Measurements from ENCODE around the gene C2CD2.
"Not testable (repeated sequence)": the region's sequence is repeated elsewhere in the genome, so short reads cannot be mapped to it uniquely, and the experiment has no call there.

C2CD2 gene

GRCh38 chr21:41975391-41976272 is 21.8 kb upstream of the C2CD2 start:
- DNase-seq (ENCODE audit: low read depth, low spot score), result no peak

DNA sequence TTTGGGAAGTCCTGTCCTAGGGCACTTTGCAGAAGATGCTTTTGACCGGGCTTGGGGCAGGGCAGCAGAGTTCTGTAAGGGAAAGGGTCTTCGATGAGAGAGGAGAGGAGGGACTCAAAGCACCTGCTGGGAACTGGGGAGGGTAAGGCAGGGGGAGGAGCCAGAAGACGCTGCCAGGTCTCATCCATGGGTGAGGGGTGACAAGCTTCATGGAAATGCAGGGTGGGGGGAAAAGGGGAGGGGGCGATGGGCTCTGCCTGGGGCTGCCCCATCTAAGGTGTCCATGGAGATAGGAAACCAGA is 20.9 kb upstream of the C2CD2 start:
- no peak for DNase-seq (ENCODE audit: low read depth, low spot score)

DNA sequence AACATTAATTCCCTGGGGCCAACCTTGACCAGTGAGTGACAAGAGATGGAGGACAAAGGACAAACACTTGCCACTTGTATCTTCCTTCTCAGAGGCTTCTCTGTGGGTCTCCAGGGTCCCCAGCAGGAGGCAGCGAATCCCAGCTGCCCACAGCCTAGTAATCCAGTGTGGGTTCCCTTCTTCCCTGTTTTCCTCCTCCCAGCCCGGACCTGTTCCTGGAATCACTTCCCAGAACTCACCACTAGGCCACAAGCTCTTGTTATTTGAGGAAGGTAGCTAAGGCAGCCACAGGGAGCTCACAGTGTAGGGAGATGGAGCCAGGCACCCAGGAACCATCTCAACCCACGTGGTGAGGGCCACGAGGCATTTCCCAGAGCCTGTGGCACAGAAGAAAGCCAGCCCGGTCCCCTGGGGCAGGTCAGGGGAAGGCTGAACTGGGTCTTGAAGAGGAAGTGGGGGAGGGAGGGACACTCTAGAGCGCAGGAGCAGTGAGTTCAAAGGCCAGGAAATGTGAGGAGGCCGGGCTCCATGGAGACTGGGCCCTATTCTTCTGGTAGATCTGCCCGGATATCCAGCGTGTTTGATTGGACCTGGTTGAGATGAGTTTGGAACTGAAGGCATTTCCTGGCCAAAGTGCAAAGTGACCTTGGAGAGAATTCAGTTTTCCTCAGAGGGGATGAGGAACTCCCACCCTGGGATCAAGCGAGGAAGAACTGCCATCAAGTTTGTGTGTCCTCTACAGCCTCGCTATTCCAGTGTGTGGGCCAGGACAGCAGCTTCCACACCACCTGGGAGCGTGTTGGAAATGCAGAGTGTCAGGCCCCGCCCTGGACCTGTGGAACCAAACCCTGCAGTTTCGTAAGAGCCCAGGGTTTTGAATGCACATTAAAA is 20.3 kb upstream of the C2CD2 start:
- DNase-seq (ENCODE audit: low read depth, low spot score), result peak; percentile 64

DNA sequence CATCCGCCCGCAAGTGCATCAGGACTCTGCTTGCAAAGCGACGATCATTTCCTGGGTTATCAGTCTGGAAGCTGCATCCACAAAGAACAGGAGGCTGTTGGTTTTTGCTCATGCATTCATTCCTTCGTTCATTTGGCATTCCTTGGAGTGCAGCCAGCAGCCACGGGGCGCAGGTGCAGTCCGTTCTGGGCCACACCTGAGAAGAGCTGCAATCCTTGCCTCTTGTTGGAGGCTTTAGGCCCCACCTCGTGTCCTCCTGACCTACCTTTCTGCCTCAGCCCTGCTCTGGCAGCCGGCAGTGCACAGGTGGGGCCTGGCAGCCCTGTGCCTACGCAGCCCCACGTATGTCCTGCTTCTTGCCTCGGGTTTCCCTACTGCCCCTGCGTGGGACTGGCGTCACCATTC is 19.6 kb upstream of the C2CD2 start:
- DNase-seq (ENCODE audit: low read depth, low spot score), result no peak

DNA sequence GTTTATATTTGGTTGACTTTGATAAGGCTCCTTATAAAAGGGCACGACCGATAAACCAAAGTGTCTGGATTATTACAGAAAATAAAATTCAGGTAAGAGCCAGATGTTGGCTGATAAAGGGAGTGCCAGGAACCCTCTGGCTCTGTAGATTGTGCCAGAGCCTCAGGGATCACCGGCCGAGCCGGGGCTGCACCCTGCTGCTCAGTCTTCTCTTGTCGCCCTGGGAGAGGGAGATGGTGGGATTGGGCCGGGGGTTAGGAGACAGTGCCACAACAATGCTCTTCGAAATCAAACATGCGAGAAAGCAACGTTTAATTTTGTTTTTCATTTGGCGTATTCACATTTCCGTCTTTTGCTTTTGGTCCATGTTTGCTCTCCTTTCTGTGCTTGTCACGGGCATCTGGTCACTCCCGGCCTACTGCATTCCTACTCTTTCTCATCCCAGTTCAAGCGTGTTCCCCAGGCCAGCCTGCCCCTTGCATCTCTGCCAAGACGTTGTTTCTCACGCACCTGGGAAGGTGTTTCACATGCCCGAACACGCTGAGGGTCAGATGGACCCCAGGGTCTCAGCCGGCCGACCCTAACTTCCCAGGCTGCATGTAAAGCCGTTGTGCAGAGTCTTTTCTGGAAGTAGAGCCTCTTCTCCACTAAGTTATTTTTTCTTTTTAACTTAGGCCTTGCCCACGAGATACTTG is 18.8 kb upstream of the C2CD2 start:
- no peak for DNase-seq (ENCODE audit: low read depth, low spot score)

GRCh38 chr21:41971891-41972290 is 18.1 kb upstream of the C2CD2 start:
- DNase-seq (ENCODE audit: low read depth, low spot score), result no peak

- no peak for DNase-seq (ENCODE audit: low read depth, low spot score)
These were observed 17.2 kb upstream of the C2CD2 start for GRCh38 chr21:41970751-41971653.

GRCh38 chr21:41970106-41970391 is 16.2 kb upstream of the C2CD2 start:
- DNase-seq (ENCODE audit: low read depth, low spot score), result no peak

DNA sequence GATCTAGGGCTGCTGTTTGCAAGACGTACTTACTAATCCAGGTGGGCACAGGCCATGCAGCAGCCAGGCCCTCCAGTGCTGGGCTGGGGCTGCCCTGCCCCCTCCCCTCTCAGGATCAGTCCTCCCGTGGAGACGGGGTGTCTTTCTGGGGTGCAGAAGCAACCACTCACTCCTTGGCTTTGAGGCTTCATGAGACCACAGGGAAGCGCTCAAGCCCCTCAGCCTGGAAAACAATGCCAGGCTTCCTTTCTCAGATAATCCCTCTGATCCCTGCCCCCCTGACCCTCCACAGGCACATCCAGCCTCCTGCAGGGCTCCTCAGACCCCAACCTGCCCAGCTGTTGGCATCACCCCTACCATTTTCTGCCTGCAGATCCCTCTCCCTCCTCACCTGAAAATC is 13.9 kb upstream of the C2CD2 start:
- no peak for DNase-seq (ENCODE audit: low read depth, low spot score)

- no peak for DNase-seq (ENCODE audit: low read depth, low spot score)
These were observed 13.2 kb upstream of the C2CD2 start for GRCh38 chr21:41966872-41967621.

DNA sequence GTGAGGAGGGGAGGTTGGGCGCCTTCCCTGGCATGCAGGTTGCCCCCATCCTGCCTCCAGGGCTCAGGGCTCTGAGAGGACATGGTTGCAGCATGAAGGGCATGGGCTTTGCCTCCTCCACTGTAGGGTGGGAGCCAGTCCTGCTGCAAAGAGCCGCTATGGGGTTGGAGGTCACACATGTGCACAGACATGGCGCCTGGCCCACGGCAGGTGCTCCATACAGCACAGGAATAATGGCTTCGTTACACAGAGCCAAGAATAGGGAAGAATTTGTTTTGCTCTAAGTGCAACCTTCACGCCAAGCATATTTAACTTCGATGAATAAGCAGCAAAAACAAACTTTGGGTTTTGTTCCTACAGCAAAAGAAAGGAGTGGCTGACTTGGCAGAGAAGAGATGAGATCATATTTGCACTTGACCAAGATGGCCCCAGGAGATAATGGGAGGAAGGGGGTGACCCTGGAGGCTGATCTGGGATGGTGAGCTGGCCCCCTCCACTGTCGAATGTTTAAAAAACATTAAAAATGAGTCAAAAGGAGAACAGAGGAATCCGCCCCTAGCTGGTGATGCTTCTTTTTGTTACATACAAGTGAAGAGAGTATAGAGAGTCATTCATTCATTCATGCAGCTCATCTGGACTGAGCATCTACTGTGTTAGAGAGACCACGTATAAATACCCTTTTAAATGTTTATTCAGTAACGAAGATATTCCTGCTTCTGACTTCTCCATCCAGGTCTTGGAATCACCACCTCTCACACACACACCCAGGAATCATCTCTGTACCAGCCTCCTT is 12.4 kb upstream of the C2CD2 start:
- no peak for DNase-seq (ENCODE audit: low read depth, low spot score)

DNA sequence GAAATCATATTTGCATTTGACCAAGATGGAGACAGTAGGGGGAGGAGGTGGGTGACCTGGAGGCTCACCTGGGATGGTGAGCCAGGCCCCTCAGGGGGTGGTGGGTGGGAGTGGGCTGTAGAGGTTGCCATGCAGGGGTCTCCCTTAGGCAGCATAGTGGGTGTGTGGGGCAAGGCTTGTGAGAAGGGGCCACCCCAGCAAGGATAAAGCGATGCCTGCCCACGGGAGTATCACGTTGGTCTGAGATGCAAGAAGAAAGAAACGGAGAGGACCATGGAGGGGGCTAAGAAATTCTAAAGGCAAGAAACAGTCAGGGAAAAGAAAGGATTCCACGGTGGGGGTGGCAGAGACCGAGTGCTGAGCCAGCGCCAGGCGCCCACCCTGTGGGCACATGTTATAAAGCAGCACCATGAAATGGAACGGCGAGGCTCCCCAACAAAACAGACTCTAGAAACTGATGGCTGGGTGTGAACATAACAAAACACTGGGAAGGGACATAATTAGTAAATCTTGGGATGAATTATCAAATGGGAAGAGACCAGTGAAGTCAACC is 11.7 kb upstream of the C2CD2 start:
- DNase-seq (ENCODE audit: low read depth, low spot score), result no peak

DNA sequence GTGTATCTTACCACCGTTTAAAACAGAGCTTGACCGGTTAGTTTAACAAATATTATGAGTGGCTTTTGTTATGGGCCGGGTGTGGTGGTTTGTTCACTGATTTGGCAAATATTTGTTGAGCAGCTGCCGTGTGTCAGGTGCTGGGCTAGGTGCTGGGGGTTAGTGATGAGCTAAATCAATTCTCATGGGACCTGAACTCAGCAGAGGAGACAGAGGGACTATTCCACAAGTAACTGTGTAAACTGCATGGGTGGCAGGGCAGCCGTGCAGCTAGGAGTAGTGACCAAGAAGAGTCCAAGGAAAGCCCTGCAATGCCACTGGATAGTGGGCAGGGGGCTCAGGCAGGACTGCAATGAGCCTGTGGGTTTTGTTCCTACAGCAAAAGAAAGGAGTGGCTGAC is 11.2 kb upstream of the C2CD2 start:
- DNase-seq (ENCODE audit: low read depth, low spot score), result no peak

DNA sequence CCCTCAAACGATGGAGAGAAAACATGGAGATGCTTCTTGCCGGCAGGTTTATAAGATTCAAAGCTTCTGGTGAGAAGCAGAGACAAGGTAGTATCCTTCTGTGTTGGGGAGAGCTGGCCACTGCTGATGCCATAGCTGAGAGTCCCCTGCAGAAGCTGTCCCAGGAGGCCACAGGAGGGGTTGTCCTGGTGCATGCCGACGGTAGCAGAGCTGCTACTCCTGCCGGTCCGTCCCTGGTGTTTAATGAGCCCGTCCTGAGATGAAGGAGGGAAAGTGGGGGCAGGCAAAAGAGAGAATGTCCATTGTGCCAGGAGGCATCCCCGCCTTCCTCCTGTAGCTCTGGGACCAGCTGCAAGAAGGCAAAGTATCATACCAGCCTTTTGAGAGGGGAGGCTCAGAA is 10.4 kb upstream of the C2CD2 start:
- no peak for DNase-seq (ENCODE audit: low read depth, low spot score)

DNA sequence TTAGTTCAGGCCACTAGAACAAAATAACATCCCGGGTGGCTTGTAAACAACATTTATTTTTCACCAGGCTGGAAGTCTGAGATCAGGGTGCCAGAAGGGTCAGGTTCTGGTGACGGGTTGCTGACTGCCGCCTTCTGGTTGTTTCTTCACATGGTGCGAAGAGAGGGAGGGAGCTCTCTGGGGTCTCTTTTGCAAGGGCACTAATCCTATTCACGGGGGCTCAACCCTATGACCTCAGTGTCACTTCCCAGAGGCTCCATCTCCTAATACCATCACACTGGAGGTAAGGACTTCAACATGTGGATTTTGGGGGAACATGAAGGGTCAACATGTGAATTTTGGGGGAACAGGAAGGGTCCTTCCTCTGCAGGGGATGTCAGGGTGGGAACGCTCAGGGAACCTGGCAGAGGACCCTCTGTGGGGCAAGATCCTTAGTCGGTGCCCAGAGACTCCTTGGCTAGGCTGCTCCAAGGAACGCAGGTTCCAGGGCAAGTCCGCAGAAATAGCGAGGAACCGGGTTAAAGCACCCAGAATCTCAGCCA is 8.7 kb upstream of the C2CD2 start:
- DNase-seq (ENCODE audit: low read depth, low spot score), result no peak

GRCh38 chr21:41961753-41962152 is 7.9 kb upstream of the C2CD2 start:
- no peak for DNase-seq (ENCODE audit: low read depth, low spot score)

GRCh38 chr21:41961282-41961701 is 7.5 kb upstream of the C2CD2 start:
- DNase-seq (ENCODE audit: low read depth, low spot score), result no peak

GRCh38 chr21:41960386-41960785 is 6.6 kb upstream of the C2CD2 start:
- peak; percentile 45 for DNase-seq (ENCODE audit: low read depth, low spot score)

DNA sequence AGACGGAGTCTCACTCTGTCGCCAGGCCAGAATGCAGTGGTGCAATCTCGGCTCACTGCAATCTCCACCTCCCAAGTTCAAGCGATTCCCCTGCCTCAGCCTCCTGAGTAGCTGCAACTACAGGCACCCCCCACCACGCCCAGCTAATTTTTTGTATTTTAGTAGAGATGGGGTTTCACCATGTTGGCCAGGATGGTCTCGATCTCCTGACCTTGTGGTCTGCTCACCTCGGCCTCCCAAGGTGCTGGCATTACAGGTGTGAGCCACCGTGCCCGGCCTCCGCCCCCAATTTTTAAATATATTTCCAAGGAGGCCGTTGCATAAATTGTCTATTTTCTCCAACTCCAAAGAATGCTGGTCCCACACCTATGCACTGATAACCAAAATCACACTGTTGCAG is 5.9 kb upstream of the C2CD2 start:
- not testable (repeated sequence) for DNase-seq (ENCODE audit: low read depth, low spot score)
